Smooth muscle cell (in vitro differentiated cells): Measurements from ENCODE around the gene SMARCC1. TPM values are rescaled to one million over a fixed set of nuclear protein-coding genes. Genes with fewer than 3 reads are reported as not detected.

ENCODE experiments used
- DNase-seq: peaks from one replicate; lab custom pipeline; 2025; ENCODE audit not compliant: unreplicated experiment; lab: John Stamatoyannopoulos, UW
- H2AFZ ChIP-seq: fragments of 200-600 bp; sonication (generic); 2 replicates; pipeline ENCODE4 v1.6.0; 2016; ENCODE audit warnings: antibody characterized with exemption, low read depth, mild to moderate bottlenecking
- H3F3A ChIP-seq: fragments of 200-600 bp; sonication (generic); 2 replicates; pipeline ENCODE4 v1.6.0; 2017; ENCODE audit warnings: antibody characterized with exemption, low read depth
- H3K27ac ChIP-seq: fragments of 200-600 bp; sonication (generic); 2 replicates; pipeline ENCODE4 v1.5.1; 2016; ENCODE audit warnings: low read depth, mild to moderate bottlenecking
- H3K27me3 ChIP-seq: fragments of 200-600 bp; sonication (generic); 2 replicates; pipeline ENCODE4 v1.6.1; 2016; ENCODE audit warnings: low read depth, mild to moderate bottlenecking
- H3K36me3 ChIP-seq: fragments of 200-600 bp; sonication (generic); 2 replicates; pipeline ENCODE4 v1.5.1; 2016; ENCODE audit warnings: low read depth
- H3K4me1 ChIP-seq: fragments of 200-600 bp; sonication (generic); 2 replicates; pipeline ENCODE4 v1.5.1; 2016; ENCODE audit warnings: low read depth
- H3K4me2 ChIP-seq: fragments of 200-600 bp; sonication (generic); 2 replicates; pipeline ENCODE4 v1.6.0; 2016; ENCODE audit warnings: mild to moderate bottlenecking
- H3K4me3 ChIP-seq: fragments of 200-600 bp; sonication (generic); 2 replicates; pipeline ENCODE4 v1.5.1; 2016; ENCODE audit warnings: mild to moderate bottlenecking
- H3K79me2 ChIP-seq: fragments of 200-600 bp; sonication (generic); 2 replicates; pipeline ENCODE4 v1.6.0; 2016; ENCODE audit warnings: low read depth, mild to moderate bottlenecking
- H3K9ac ChIP-seq: fragments of 200-600 bp; sonication (generic); 2 replicates; pipeline ENCODE4 v1.6.0; 2016; ENCODE audit warnings: low read depth
- H3K9me3 ChIP-seq: fragments of 200-600 bp; sonication (generic); replicated peaks from 2 replicates; pipeline ENCODE4 v1.5.1; 2016; ENCODE audit warnings: low read depth
- H4K20me1 ChIP-seq: fragments of 200-600 bp; sonication (generic); 2 replicates; pipeline ENCODE4 v1.6.0; 2016; ENCODE audit warnings: low read depth
- CTCF ChIP-seq: fragments of 200-600 bp; sonication (generic); IDR thresholded peaks from 2 replicates; pipeline ENCODE4 v1.5.1; 2017; ENCODE audit warnings: borderline replicate concordance, mild to moderate bottlenecking, antibody characterized with exemption; ENCODE audit not compliant: insufficient read depth, poor library complexity, severe bottlenecking
- WGBS: methylation state at CpG from one replicate; pipeline ENCODE4 v1.1.7; 2016; ENCODE audit warnings: low lambda C conversion rate; 5-methylcytosine and 5-hydroxymethylcytosine counted together
- polyA plus RNA-seq: library from polyadenylated mRNA; unstranded; fragments of >200 nt; fragmentation: Nextera tagmentation; extraction: Ambion mirVana; gene quantifications from 2 replicates; pipeline ENCODE4 v1.2.1, GENCODE V29; 2016
- total RNA-seq: library from RNA; depleted of rRNA; stranded (reverse); fragments of >200 nt; gene quantifications from 2 replicates; pipeline ENCODE4 v1.2.3, GENCODE V29; 2014

Gene SMARCC1
- total and polyA plus RNA-seq, 2 experiments from 2014 or later, result 40.5 to 50.3 TPM

GRCh38 chr3:47636225-47636624 lies 145.5 kb downstream of the SMARCC1 start:
- no peak overlapping the region for H3K9ac ChIP-seq
- peaks cover 14% of the 10 kb centered on the region for H3K36me3 ChIP-seq
- 90% methylated on average over 6 of the region's 6 CpGs for WGBS

GRCh38 chr3:47635536-47635935 lies 146.2 kb downstream of the SMARCC1 start:
- Histone ChIP-seq H3F3A (no peaks in the 10 kb centered on the region), H3K9me3 (no peaks in the 10 kb centered on the region), H3K4me1 (no peaks in the 10 kb centered on the region), H3K27me3 (no peaks in the 10 kb centered on the region), H4K20me1 (peaks cover 29% of the 10 kb centered on the region), H3K79me2 (peaks cover 8% of the 10 kb centered on the region), H3K27ac (no peak overlapping the region), H2AFZ (no peak overlapping the region), H3K4me2 (no peak overlapping the region), H3K36me3 (peaks cover 14% of the 10 kb centered on the region), H3K9ac (no peak overlapping the region), H3K4me3 (no peak overlapping the region)
- no peak for TF ChIP-seq CTCF
- DNase-seq, result no peak
- WGBS, result 94% methylated on average over 1 of the region's 1 CpG

More at GRCh38 chr3:47636225-47636624, 145.5 kb downstream of the SMARCC1 start:
- Histone ChIP-seq H3K4me1 (no peaks in the 10 kb centered on the region), H3K4me2 (no peak overlapping the region), H3K4me3 (no peak overlapping the region), H4K20me1 (peaks cover 35% of the 10 kb centered on the region), H3K27ac (no peak overlapping the region), H3K27me3 (no peaks in the 10 kb centered on the region), H3K79me2 (peaks cover 9% of the 10 kb centered on the region), H2AFZ (no peak overlapping the region), H3K9me3 (no peaks in the 10 kb centered on the region), H3F3A (no peaks in the 10 kb centered on the region)
- TF ChIP-seq CTCF, result no peak
- no peak for DNase-seq

- H3K4me3 ChIP-seq, result no peak overlapping the region
- H3K27ac ChIP-seq, result no peak overlapping the region
- H3F3A ChIP-seq, result no peaks in the 10 kb centered on the region
- H3K27me3 ChIP-seq, result no peaks in the 10 kb centered on the region
- H3K4me2 ChIP-seq, result no peak overlapping the region
- H4K20me1 ChIP-seq, result peaks cover 26% of the 10 kb centered on the region
- DNase-seq, result no peak
- H2AFZ ChIP-seq, result no peak overlapping the region
- peaks cover 2% of the 10 kb centered on the region for H3K79me2 ChIP-seq
- no peaks in the 10 kb centered on the region for H3K4me1 ChIP-seq
- TF ChIP-seq CTCF, result no peak
- H3K9me3 ChIP-seq, result no peaks in the 10 kb centered on the region
- 98% methylated on average over 6 of the region's 6 CpGs for WGBS
- H3K36me3 ChIP-seq, result peaks cover 14% of the 10 kb centered on the region
- no peak overlapping the region for H3K9ac ChIP-seq
These were observed 146.7 kb downstream of the SMARCC1 start for GRCh38 chr3:47634996-47635395.

- no peak overlapping the region for H3K9ac ChIP-seq
These were observed 150.9 kb downstream of the SMARCC1 start for GRCh38 chr3:47630810-47631209.

More at GRCh38 chr3:47630810-47631209, 150.9 kb downstream of the SMARCC1 start:
- WGBS, result 100% methylated on average over 1 of the region's 1 CpG
- Histone ChIP-seq H3K27ac (no peak overlapping the region), H3K9me3 (no peaks in the 10 kb centered on the region), H3K4me2 (no peak overlapping the region), H4K20me1 (peaks cover 7% of the 10 kb centered on the region), H2AFZ (no peak overlapping the region), H3K36me3 (peaks cover 14% of the 10 kb centered on the region), H3F3A (no peaks in the 10 kb centered on the region), H3K79me2 (no peaks in the 10 kb centered on the region), H3K4me1 (no peaks in the 10 kb centered on the region), H3K4me3 (no peak overlapping the region), H3K27me3 (no peaks in the 10 kb centered on the region)
- TF ChIP-seq CTCF, result no peak
- no peak for DNase-seq
